Nephron progenitor cell (in vitro differentiated cells): Measurements from ENCODE around the gene PLD3.

Experiments
- DNase-seq: peaks from one replicate; pipeline ENCODE4 v3.0.0; 2021
- H3K27ac Mint-ChIP-seq: 2 replicates; pipeline ENCODE4 v1.8.0; 2021; ENCODE audit warnings: mild to moderate bottlenecking, moderate library complexity, mixed read lengths
- H3K27me3 Mint-ChIP-seq: 2 replicates; pipeline ENCODE4 v1.8.0; 2021; ENCODE audit warnings: mild to moderate bottlenecking, low read depth, mixed read lengths; ENCODE audit not compliant: poor library complexity
- H3K36me3 Mint-ChIP-seq: 2 replicates; pipeline ENCODE4 v1.8.0; 2021; ENCODE audit warnings: low read depth, mixed read lengths
- H3K4me1 Mint-ChIP-seq: 2 replicates; pipeline ENCODE4 v1.8.0; 2021; ENCODE audit warnings: mixed read lengths
- H3K4me3 Mint-ChIP-seq: 2 replicates; pipeline ENCODE4 v1.8.0; 2021; ENCODE audit warnings: mild to moderate bottlenecking, moderate library complexity, mixed read lengths
- H3K9me3 Mint-ChIP-seq: 2 replicates; pipeline ENCODE4 v1.8.0; 2021; ENCODE audit warnings: mild to moderate bottlenecking, moderate library complexity, mixed read lengths
- TF ChIP-seq, protein P1 (sequence below): fragments of 200-600 bp; sonication (generic); IDR thresholded peaks from 2 replicates; pipeline ENCODE4 v1.5.0; 2021; ENCODE audit warnings: antibody characterized with exemption

PLD3 gene

DNA sequence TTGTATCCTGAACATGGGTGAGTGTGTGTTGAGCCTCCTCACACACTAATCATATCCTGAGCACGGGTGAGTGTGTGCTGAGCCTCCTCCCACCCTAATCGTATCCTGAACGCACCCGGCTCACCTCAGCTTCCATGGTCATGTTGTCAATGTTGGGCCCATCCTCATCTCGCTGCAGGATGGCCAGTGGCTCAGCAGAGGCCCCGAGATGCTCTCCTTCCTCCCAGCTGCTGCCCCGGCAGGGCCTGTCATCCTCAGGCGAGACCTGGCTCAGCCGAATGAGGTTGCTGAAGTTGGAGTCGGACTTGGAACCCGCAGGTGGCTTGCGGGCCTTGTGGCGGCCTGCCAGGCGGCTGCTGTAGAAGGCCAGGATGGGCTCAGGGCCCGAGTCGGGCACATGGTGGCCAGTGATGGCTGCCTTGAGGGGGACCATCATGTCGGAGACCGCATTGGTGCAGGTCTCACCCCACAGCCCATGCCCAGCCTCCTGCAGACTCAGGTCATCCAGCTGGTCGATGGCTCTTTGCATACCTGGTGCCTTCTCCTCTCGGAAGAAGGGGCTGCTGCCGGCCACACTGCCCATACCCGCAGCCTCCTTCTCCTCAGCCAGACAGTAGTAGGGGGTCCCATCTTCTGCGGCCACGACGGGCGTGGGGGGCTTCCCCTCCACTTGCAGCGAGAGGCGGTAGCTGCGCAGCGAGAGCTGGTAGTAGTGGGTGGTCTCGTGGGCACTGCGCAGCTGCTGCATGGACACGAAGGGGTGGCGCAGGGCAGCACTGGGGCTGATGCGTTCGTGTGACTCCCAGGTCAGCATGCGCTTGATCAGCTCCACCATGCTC, 31.9 kb downstream of the PLD3 start:
- Mint-ChIP-seq H3K9me3 (no peaks in the 10 kb centered on the region), H3K36me3 (no peaks in the 10 kb centered on the region), H3K4me1 (no peaks in the 10 kb centered on the region), H3K4me3 (no peak overlapping the region), H3K27ac (no peak overlapping the region), H3K27me3 (peaks cover 6% of the 10 kb centered on the region)
- no peak for DNase-seq
- TF ChIP-seq, protein P1, sequence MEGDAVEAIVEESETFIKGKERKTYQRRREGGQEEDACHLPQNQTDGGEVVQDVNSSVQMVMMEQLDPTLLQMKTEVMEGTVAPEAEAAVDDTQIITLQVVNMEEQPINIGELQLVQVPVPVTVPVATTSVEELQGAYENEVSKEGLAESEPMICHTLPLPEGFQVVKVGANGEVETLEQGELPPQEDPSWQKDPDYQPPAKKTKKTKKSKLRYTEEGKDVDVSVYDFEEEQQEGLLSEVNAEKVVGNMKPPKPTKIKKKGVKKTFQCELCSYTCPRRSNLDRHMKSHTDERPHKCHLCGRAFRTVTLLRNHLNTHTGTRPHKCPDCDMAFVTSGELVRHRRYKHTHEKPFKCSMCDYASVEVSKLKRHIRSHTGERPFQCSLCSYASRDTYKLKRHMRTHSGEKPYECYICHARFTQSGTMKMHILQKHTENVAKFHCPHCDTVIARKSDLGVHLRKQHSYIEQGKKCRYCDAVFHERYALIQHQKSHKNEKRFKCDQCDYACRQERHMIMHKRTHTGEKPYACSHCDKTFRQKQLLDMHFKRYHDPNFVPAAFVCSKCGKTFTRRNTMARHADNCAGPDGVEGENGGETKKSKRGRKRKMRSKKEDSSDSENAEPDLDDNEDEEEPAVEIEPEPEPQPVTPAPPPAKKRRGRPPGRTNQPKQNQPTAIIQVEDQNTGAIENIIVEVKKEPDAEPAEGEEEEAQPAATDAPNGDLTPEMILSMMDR: no peak

DNA sequence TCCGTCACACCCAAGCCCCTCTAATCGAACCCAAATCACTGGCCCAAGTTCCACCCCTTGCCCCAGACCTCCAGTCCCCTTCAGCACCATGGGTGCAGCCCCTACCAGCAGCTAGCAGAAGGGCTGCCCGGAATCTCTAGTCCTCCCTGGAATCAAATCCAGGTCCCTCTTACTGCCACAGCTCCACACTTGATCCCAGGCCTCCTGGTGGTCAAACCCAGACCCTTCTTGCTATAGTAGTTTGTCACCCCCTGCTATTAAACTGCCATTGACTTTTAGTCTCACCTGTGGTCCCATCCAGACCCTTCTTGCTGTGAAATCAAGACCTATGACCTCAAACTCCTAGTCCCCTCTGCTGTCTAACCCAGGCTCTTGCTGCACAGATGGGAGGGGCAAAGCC, 32.8 kb downstream of the PLD3 start:
- Mint-ChIP-seq H3K9me3 (no peaks in the 10 kb centered on the region), H3K4me1 (no peaks in the 10 kb centered on the region), H3K27ac (no peak overlapping the region), H3K27me3 (peaks cover 6% of the 10 kb centered on the region), H3K4me3 (no peak overlapping the region), H3K36me3 (no peaks in the 10 kb centered on the region)
- TF ChIP-seq, protein P1: no peak
- no peak for DNase-seq

DNA sequence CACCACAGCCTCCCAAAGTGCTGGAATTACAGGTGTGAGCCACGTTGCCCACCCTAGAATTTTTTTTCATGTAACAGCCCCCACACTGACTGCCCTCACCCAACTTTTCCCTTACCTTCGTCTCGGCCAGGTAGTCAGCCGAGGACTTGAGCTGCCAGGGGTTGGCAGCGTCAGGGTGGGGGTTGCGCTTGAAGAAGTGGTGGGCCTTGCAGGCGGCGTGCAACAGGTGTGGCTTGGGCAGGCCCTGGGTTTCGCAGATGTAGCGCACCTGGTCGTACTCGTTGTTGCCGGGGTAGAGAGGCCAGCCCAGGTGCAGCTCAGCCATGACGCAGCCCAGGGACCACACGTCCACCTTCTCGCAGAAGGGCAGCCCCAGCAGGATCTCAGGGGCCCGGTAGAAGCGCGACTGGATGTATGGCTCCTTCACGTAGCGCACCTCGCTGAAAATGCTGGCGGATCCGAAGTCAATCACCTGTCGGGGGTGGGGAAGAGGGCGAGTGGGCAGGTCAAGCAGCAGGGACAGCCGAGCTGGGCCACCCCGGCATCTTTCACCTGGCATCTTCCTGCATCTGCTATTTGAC, 35.3 kb downstream of the PLD3 start:
- no peak overlapping the region for H3K4me3 Mint-ChIP-seq
- TF ChIP-seq, protein P1: no peak

DNA sequence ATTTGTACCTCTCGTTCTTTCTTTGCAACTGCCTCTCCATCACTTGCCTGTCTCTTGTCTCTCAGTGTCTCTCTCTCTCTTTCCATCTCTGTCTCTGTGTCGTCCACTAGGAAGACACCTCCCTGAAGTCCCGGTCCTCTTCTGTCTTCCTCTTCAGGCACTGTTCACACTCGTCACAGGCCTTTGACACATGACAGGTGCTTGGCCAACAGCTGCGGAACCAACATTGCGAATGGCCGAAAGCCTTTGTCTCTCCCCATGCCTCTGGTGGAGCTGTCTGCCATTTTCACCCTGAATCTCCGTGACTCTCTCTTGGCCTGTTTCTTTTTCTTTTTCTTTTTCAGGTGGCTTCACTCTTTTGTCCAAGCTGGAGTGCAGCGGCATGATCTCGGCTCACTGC, 38.7 kb downstream of the PLD3 start:
- DNase-seq: no peak
- Mint-ChIP-seq H3K36me3 (no peaks in the 10 kb centered on the region), H3K27me3 (peaks cover 12% of the 10 kb centered on the region), H3K27ac (no peak overlapping the region), H3K4me1 (peaks cover 1% of the 10 kb centered on the region), H3K4me3 (no peak overlapping the region), H3K9me3 (no peaks in the 10 kb centered on the region)
- TF ChIP-seq, protein P1: no peak

More for the DNA sequence above, 35.3 kb downstream of the PLD3 start:
- Mint-ChIP-seq H3K9me3 (no peaks in the 10 kb centered on the region), H3K27me3 (peaks cover 12% of the 10 kb centered on the region), H3K36me3 (no peaks in the 10 kb centered on the region), H3K4me1 (no peaks in the 10 kb centered on the region), H3K27ac (no peak overlapping the region)
- DNase-seq: no peak

DNA sequence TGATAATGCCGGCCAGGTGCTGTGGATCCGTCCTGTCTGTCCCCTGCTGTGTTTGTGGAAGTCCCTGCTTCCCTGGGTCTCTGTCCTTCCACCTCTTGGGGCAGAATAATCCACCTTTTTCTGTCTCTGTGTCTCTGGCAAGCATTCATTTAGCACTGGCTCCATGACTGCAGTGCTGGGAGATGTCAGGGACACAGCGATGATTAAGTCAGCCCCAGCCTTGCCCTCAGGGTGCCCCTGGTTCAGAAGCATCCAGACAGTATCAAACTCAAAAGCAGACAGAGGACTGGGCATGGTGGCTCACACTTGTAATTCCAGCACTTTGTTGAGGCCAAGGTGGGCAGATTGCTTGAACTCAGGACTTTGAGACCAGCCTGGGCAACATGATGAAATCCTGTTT, 40.0 kb downstream of the PLD3 start:
- no peak overlapping the region for H3K27ac Mint-ChIP-seq

More for the DNA sequence above, 40.0 kb downstream of the PLD3 start:
- H3K4me3 Mint-ChIP-seq: no peak overlapping the region
- no peak for DNase-seq
- no peaks in the 10 kb centered on the region for H3K36me3 Mint-ChIP-seq
- TF ChIP-seq, protein P1: no peak
- peaks cover 9% of the 10 kb centered on the region for H3K4me1 Mint-ChIP-seq
- no peaks in the 10 kb centered on the region for H3K9me3 Mint-ChIP-seq
- H3K27me3 Mint-ChIP-seq: peaks cover 12% of the 10 kb centered on the region
